ENCODE measurements around the gene DEFB124.
A peak's percentile ranks its signal among the peaks of the same experiment; 100 is the strongest.
"Not testable (repeated sequence)": the region's sequence is repeated elsewhere in the genome, so short reads cannot be mapped to it uniquely, and the experiment has no call there.

DEFB124 gene, protein sequence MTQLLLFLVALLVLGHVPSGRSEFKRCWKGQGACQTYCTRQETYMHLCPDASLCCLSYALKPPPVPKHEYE

DNA sequence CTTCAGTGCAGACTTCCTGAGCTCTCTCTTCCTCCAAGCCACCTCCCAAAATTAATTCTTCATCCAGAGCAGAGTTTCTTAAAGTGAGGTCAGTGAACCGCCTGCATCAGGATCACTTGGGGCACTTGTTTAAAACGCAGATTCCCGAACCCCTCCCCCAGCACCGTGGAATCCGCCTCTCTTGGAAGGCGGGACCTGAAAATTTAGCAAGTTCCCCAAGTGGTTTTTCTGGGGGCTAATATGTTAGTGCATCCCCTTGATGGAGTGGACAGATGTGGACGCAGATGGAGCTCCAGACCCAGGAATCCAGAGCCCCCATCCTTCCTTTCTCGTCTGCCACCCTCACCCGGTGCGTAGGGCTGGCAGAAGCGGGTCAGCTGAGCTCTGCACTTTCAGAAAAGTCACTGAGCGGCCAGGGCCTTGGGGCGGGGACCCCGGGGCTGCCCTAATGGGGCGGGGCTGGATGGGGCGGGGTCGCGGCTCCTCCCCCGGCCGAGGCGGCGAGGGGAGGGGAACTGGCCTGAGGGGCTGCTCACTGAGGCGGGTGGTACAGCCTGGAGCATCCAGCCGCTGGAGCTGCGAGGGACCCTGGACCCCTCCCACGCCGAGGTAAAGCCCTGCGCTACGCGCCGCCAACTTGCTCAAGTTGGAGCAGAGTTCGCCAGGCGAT lies at the start of gene DEFB124, which contains the start of gene REM1:
TSS of gene DEFB124 (minus strand) at position 370 of the 670 bp plus-strand sequence. CDS start 2,114 bp downstream, outside the sequence.
TSS of gene REM1 (plus strand) at position 531 of the 670 bp plus-strand sequence. CDS start 1,158 bp downstream, outside the sequence.
- no peak for DNase-seq

DNA sequence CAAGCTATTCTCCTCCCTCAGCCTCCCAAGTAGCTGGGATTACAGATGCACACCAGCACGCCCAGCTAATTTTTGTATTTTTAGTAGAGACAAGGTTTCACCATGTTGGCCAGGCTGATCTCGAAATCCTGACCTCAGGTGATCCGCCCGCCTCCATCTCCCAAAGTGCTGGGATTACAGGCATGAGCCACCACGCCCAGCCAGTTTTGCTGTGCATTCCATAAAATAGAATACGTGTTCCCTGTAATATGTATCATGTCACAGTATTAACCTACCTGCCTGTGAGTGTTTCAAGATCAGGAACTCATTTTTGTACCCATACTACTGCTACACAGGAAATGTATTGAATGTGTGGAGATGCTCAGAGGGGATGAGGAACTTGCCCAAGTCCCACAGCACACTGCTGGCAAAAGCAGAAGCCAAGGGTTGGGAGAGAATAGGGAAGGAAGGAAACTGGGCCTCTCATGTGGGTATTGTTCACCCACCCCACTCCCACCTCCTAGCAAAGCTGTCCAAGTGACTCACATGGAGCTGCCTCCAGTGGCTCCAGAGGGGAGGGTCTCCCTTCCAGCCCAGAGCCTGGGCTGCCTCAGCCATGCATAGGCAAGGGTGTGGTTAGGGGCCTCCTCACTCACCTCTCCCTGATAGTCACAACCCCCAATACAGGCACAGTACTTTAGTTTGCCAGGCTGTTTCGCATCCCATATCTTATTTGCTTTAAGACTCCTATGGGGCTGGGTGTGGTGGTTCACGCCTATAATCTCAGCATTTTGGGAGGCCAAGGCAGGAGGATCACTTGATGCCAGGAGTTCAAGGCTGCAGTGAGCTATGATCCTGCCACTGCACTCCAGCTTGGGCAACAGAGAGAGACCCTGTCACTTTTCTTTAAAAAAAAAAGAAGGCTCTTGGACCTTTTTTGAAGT lies 48.7 kb upstream of the DEFB124 start:
- DNase-seq, result no peak

GRCh38 chr20:31522731-31523130 lies 47.8 kb upstream of the DEFB124 start:
- DNase-seq, result no peak

GRCh38 chr20:31521267-31521666 lies 46.3 kb upstream of the DEFB124 start:
- DNase-seq, result not testable (repeated sequence)

DNA sequence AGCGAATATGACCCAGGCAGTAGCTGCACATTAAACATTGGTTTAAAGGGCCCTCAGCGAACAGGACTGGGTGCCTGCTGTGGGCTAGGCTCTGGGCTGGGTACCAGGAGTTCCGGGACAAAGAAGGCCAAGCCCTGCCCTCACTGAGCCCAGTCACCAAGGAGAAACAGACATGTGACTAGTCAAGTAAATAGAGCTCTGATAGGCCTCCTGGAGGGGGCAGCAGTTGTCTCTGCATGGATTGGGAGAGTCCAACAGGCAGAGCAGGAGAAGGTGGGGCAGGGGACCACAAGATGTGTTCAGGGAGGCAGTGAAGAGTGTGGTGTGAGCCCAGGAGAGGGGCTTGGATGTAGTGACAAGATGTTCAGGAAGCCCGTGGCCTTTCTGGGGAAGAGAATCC lies 42.4 kb upstream of the DEFB124 start:
- DNase-seq, result no peak

DNA sequence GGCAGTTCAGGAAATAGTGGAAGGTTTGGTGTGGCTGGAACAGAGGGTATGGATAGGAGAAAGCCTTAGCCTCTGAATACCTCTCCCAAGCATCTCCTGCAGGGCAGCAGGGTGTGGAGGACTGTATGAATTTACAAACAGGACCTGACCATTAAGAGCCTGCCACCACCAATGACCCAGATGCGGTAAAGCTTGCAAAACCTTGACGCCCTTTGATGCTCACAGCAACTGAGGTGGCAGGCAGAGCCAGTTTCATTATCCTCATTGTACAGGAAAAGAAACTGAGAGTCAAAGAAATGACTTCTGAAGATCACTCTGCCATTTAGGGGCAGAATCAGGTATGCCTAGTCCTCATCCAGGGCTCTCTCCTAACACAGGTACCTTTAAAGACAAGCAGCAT lies 41.7 kb upstream of the DEFB124 start:
- DNase-seq, result no peak

GRCh38 chr20:31516166-31516565 lies 41.2 kb upstream of the DEFB124 start:
- no peak for DNase-seq

DNA sequence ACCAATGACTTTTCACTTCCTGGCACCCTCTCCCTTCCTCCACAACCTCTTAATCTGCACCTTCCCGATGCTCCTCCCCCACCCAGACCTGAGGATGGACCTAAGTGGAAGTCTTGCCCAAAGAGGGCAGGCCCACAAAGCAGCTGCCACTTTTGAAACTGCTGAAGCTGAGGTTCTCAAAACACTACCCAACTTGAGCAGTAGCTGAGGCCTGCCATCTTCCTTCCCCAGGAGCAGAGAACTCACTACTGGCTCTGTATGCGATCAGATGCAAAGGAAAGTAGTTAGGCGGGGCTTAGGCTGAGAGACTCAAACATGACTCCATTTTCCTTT lies 40.8 kb upstream of the DEFB124 start:
- no peak for DNase-seq

DNA sequence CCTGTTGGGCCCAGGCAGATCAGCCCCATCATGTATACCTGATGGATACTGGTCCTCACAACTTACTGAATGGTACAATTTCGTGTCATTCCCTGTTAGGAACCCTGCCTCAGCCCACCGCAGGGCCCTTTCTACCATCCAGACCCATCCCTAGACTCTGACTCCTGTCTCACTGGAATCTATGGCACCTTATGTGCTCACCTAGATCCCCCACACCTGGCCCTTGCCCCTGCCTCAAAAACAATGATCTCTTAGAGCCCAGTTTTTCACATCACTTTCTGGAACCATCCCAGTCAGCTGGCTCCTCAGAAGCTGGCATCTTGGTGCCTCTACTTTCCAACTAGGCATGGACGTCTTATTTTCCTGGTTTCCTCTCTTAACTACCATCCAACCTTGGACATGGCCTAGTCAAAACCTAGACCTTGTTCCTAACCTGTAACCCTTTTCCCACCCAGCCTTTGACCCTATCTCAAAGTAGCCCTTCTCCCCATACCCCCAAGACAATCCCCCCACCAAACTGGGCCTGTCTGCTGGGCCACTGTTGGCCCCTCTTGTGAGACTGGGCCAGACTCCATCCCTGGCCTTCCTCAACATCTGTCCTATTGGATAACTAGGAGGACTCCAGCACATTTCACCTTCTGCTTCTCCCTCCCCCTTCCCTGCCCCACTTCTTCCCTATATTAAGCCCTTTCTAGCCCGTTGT lies 40.3 kb upstream of the DEFB124 start:
- DNase-seq, result no peak

DNA sequence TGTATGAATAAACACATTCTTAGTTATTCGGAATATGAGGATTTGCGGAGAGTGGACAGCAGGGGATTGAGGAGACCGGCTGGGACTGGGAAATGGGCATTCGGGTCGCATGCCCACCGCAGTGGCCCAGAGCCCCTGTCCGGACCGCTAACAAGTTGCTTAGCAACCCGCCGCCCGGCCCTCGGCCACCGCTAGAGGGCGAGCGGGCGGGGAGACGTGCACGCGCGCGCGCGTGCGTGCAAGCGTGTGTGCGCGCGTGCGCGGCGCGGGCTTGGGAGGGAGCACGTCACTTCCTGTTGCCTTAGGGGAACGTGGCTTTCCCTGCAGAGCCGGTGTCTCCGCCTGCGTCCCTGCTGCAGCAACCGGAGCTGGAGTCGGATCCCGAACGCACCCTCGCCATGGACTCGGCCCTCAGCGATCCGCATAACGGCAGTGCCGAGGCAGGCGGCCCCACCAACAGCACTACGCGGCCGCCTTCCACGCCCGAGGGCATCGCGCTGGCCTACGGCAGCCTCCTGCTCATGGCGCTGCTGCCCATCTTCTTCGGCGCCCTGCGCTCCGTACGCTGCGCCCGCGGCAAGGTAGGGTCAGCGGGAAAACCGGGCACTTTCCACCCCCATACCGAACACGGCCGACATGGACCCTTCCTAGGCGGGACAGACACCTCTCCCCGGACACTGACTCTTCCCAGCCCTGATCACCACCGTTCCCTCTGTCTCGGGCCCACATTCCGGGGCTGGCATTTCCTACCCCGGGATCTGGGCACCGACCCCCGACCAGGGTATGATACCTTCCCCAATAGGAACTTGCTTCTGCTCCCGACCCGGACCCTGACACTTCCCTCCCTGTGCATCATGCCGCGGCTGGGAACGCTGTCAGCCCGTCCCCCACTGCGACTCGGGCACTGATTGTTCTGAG lies 39.5 kb upstream of the DEFB124 start, which contains the start of gene HM13:
TSS of gene HM13 (plus strand) at position 289 of the 918 bp plus-strand sequence. CDS start at position 399, 110 bp downstream.
- DNase-seq, result peak; percentile 71

GRCh38 chr20:31508517-31509244 lies 33.8 kb upstream of the DEFB124 start:
- DNase-seq, result no peak

- DNase-seq, result no peak
These were observed 31.0 kb upstream of the DEFB124 start for GRCh38 chr20:31505903-31506302.

DNA sequence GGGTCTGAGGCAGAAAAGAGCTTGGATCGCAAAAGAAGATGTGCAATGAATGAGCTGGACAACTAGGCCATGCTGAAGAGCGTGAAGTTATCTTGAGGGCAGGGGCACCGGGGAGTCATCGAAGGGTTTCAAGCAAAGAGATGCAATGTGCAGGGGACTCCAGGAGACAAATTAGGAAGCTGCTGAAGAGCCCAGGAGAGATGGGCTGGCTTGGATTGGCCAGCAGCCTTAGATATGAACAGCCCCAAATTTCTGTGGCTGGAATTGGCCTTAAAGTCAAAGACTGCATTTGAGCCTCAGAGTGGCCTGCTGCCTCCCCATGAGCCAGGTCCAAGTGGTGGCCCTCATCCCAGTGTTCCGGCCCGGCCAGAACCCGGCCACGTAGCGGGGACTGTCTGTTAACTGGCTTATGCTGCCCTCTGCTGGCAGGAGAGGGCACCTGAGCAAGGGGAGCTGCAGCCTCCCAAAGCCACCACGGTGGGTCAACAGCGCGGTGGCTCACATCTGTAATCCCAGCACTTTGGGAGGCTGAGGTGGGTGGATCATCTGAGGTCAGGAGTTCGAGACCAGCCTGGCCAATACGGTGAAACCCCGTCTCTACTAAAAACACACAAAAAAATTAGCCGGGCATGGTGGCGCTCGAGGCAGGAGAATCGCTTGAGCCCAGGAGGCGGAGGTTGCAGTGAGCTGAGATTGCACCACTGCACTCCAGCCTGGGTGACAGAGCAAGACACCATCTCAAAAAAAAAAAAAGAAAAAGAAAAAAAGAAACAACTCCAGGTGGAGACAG lies 28.2 kb upstream of the DEFB124 start:
- DNase-seq, result peak; percentile 37

GRCh38 chr20:31500527-31500926 lies 25.6 kb upstream of the DEFB124 start:
- no peak for DNase-seq

DNA sequence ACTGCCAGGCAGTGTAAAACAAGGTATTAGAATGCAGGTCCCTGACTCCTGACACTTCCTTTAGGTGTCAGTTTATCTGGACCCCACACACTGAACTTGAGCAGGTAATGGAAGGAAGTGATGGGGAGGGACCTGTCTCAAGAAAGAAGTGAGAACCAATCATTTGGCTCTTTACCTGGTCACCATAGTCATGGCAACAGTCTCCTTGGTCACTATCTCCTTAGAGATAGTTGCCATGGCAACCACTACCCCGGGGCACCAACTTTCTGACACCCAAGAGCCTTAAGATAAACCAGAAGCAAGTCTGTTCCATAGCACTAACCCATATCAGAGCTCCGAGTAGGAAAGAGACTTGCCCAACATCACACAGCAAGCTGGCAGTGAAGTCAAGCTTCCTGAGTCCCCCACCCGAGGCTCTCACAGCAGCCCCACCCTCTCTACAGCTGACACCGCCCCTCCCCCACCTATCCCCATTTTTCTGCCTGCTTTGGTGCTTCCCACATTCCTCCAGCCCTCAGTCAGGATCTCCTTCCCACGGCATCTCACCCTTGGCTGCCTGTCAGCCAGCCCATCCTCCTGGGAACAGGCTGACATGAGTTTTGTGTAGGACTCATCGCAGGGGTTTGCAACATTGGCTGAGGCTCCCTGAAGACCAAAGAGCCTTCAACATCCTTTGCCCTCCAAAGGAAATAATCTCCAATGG lies 23.1 kb upstream of the DEFB124 start:
- no peak for DNase-seq

DNA sequence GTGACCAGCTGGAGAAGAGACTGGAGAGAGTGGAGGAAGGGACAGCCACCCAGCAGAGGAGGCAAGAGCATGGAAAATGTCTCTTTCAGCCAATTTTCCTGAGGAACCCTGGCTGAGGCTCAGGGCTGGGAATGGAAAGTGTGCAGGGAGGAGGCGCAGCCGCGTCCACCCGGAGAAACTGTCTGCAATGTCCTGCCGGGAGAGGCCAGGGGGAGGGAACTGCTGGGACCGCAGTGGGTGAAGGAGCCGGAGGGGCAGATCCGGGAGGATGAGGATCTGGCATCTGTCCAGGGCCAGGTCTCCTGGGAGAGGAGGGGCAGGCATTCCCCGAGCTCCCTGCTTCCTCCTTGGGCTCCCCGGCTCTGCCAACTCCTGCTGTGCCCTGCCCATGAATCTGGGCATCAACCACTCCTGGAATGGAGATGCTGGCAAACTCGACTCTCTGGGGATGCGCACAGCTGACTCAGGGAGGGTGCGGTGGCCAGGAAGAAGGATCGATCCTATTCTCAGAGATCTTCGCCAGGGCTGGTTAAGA lies 21.9 kb upstream of the DEFB124 start:
- DNase-seq, result no peak

DNA sequence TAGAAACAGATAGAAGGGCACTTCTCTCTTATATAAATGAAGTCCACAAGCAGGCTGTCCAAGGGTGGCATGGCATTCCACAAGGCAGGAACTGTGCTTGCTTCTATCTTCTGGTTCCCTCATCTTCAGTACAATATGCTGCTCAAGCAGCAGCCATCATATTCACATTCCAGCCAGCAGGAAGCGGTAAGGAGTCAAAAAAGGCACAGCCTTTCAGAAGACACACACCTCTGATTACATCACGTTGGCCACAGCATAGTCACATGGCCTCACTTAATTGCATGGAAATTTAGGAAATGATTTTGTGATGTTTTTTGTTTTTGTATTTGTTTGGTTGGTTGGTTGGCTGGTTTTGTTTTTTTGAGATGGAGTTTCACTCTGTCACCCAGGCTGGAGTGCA lies 19.2 kb upstream of the DEFB124 start:
- DNase-seq, result no peak

DNA sequence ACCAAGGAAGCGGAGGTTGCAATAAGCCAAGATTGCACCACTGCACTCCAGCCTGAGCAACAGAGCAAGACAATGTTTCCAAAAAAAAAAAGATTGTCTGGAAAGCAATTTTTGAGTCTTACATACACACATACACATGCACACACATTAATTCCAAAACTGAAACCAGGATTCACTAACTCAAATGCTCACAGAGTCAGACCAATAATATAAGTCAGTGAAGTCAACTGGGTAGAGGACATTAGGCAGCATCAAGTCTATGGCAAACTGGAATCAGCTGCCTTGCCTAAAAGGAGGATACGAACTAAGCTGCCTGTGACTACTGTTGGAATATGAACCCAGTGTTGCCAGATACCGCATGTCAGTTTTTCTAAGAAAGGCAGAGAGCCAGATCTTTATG lies 15.8 kb upstream of the DEFB124 start:
- DNase-seq, result no peak

GRCh38 chr20:31489152-31489551 lies 14.2 kb upstream of the DEFB124 start:
- DNase-seq, result no peak

GRCh38 chr20:31488115-31488514 lies 13.2 kb upstream of the DEFB124 start:
- DNase-seq, result no peak

All from NCI-H748 treated with DMSO at 0.1 percent for 48 hours (cell line).